ENCODE measurements around the gene HTR7. TPM values are rescaled to one million over a fixed set of nuclear protein-coding genes. Genes with fewer than 3 reads are reported as not detected.

HTR7 gene
- total RNA-seq, 1 experiment from 2014 or later, result not detected

GRCh38 chr10:90798482-90798881 is 59.4 kb downstream of the HTR7 start:
- ChIA-PET POLR2A (no interaction called here), CTCF (no interaction called here)
- H3K36me3 ChIP-seq (ENCODE audit: control insufficient read depth, insufficient read depth, low read length), result no peaks in the 10 kb centered on the region
- intact Hi-C loops (cut with micrococcal nuclease; ENCODE audit: unreplicated experiment), result no loop called here
- H3K9me3 ChIP-seq, result 0 out of 2 replicates have a peak, but pooled peaks cover 4% of the 10 kb centered on the region
- Mint-ChIP-seq H3K27ac (ENCODE audit: unreplicated experiment) (no peak overlapping the region), H3K4me3 (ENCODE audit: unreplicated experiment) (no peak overlapping the region), H3K9me3 (ENCODE audit: unreplicated experiment) (peaks cover 12% of the 10 kb centered on the region), H3K36me3 (ENCODE audit: insufficient read depth, unreplicated experiment) (no peaks in the 10 kb centered on the region), H3K4me1 (ENCODE audit: low read depth, unreplicated experiment) (no peaks in the 10 kb centered on the region), H3K27me3 (ENCODE audit: insufficient read depth, unreplicated experiment) (peaks cover 9% of the 10 kb centered on the region)
- no peak for DNase-seq
- TF ChIP-seq, protein P1, sequence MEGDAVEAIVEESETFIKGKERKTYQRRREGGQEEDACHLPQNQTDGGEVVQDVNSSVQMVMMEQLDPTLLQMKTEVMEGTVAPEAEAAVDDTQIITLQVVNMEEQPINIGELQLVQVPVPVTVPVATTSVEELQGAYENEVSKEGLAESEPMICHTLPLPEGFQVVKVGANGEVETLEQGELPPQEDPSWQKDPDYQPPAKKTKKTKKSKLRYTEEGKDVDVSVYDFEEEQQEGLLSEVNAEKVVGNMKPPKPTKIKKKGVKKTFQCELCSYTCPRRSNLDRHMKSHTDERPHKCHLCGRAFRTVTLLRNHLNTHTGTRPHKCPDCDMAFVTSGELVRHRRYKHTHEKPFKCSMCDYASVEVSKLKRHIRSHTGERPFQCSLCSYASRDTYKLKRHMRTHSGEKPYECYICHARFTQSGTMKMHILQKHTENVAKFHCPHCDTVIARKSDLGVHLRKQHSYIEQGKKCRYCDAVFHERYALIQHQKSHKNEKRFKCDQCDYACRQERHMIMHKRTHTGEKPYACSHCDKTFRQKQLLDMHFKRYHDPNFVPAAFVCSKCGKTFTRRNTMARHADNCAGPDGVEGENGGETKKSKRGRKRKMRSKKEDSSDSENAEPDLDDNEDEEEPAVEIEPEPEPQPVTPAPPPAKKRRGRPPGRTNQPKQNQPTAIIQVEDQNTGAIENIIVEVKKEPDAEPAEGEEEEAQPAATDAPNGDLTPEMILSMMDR (IDR thresholded peaks at IDR 0.05; ENCODE audit: insufficient read depth in 1 of 2, low read depth in 1 of 2, low read length in 1 of 2, severe bottlenecking in 1 of 2, unreplicated experiment in 1 of 2), result no peak
- no peaks in the 10 kb centered on the region for H3K27me3 ChIP-seq (replicated peaks; ENCODE audit: control insufficient read depth, insufficient read depth, low read length)
- H3K4me1 ChIP-seq, result no peaks in the 10 kb centered on the region
- no TSS peak for BruUV-seq (replicated peaks)
- H3K4me3 ChIP-seq (ENCODE audit: low read depth, low read length), result no peak overlapping the region

DNA sequence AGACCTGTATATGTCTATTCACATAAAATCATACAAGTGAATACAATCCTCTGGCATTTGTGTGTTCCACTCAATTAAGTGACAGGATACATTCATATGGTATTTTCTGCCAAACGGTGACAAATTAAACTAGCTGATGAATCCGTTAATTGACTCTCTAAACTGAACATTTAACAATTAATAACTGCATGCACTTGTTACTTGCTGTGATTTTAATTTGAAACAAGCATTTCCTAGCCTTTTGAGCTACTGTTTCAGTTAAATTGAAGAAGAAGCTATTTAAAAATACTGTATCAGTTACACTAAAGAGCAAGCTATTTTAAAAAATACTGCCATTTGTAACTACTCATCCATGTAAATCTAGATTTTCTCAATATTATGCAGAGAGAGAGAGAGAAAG is 67.4 kb downstream of the HTR7 start:
- no peaks in the 10 kb centered on the region for H3K36me3 Mint-ChIP-seq (ENCODE audit: insufficient read depth, unreplicated experiment)
- BruUV-seq (replicated peaks), result no TSS peak
- Histone ChIP-seq H3K9me3 (no peaks in the 10 kb centered on the region), H3K27me3 (replicated peaks; ENCODE audit: control insufficient read depth, insufficient read depth, low read length) (no peaks in the 10 kb centered on the region), H3K4me1 (no peaks in the 10 kb centered on the region), H3K4me3 (ENCODE audit: low read depth, low read length) (no peak overlapping the region), H3K36me3 (ENCODE audit: control insufficient read depth, insufficient read depth, low read length) (no peaks in the 10 kb centered on the region)
- no peaks in the 10 kb centered on the region for H3K4me1 Mint-ChIP-seq (ENCODE audit: low read depth, unreplicated experiment)
- ChIA-PET CTCF (interaction anchor here (0.6 kb wide), 1 partner anchor 816 kb away, joined by 3 read pairs; no protein-coding TSS in a partner anchor), POLR2A (no interaction called here)
- no peak overlapping the region for H3K27ac Mint-ChIP-seq (ENCODE audit: unreplicated experiment)
- intact Hi-C loops (cut with micrococcal nuclease; ENCODE audit: unreplicated experiment), result no loop called here
- no peak for DNase-seq
- TF ChIP-seq, protein P1 (IDR thresholded peaks at IDR 0.05; ENCODE audit: insufficient read depth in 1 of 2, low read depth in 1 of 2, low read length in 1 of 2, severe bottlenecking in 1 of 2, unreplicated experiment in 1 of 2), result no peak
- peaks cover 28% of the 10 kb centered on the region for H3K27me3 Mint-ChIP-seq (ENCODE audit: insufficient read depth, unreplicated experiment)
- H3K4me3 Mint-ChIP-seq (ENCODE audit: unreplicated experiment), result no peak overlapping the region
- H3K9me3 Mint-ChIP-seq (ENCODE audit: unreplicated experiment), result peaks cover 6% of the 10 kb centered on the region

DNA sequence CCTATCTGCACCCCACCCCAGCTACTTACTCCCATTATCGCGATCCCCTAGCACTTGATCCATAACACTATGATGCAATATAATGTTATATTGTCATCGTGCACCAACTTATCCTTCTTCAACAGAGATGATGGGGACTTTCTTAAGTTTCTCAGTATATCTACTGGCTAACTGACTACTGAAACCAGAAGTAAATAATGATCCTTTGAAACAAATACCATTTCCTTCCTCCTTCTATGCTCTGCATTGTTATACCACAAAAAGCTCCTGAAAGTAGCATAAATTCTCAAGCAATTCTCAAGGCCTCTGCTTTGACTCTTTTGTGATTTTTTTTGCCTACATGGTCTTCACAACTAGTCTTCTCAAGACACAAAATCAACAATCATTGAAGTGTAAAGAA is 68.9 kb downstream of the HTR7 start:
- Mint-ChIP-seq H3K4me3 (ENCODE audit: unreplicated experiment) (no peak overlapping the region), H3K4me1 (ENCODE audit: low read depth, unreplicated experiment) (no peaks in the 10 kb centered on the region), H3K27ac (ENCODE audit: unreplicated experiment) (no peak overlapping the region), H3K36me3 (ENCODE audit: insufficient read depth, unreplicated experiment) (no peaks in the 10 kb centered on the region), H3K9me3 (ENCODE audit: unreplicated experiment) (no peaks in the 10 kb centered on the region), H3K27me3 (ENCODE audit: insufficient read depth, unreplicated experiment) (peaks cover 26% of the 10 kb centered on the region)
- H3K9me3 ChIP-seq, result no peaks in the 10 kb centered on the region
- no peaks in the 10 kb centered on the region for H3K27me3 ChIP-seq (replicated peaks; ENCODE audit: control insufficient read depth, insufficient read depth, low read length)
- ChIA-PET CTCF (interaction anchor here (0.7 to 1.2 kb wide), 2 partner anchors 28 to 38 kb away, joined by 3 read pairs; no protein-coding TSS in a partner anchor), POLR2A (no interaction called here)
- no peaks in the 10 kb centered on the region for H3K36me3 ChIP-seq (ENCODE audit: control insufficient read depth, insufficient read depth, low read length)
- TF ChIP-seq, protein P1 (IDR thresholded peaks at IDR 0.05; ENCODE audit: insufficient read depth in 1 of 2, low read depth in 1 of 2, low read length in 1 of 2, severe bottlenecking in 1 of 2, unreplicated experiment in 1 of 2), result no peak
- DNase-seq, result no peak
- no peak overlapping the region for H3K4me3 ChIP-seq (ENCODE audit: low read depth, low read length)
- intact Hi-C loops (cut with micrococcal nuclease; ENCODE audit: unreplicated experiment), result loop anchor here (1.0 kb wide), 1 partner anchor 38 kb away; no protein-coding TSS in a partner anchor
- H3K4me1 ChIP-seq, result no peaks in the 10 kb centered on the region
- no TSS peak for BruUV-seq (replicated peaks)

Measured in Caco-2 (cell line).